KMS-11 (cell line): ENCODE measurements around the gene KRT4.

Experiments
- H2AFZ ChIP-seq: fragments of 200-600 bp; sonication (generic); 2 replicates; pipeline ENCODE4 v1.6.1; 2016; ENCODE audit warnings: antibody characterized with exemption, mixed run types, low read depth
- H3K27ac ChIP-seq: fragments of 200-600 bp; sonication (generic); 2 replicates; pipeline ENCODE4 v1.6.1; 2016; ENCODE audit warnings: mild to moderate bottlenecking, mixed run types
- H3K27me3 ChIP-seq: fragments of 200-600 bp; sonication (generic); 2 replicates; pipeline ENCODE4 v1.6.1; 2017; ENCODE audit warnings: mild to moderate bottlenecking, low read depth, mixed run types, moderate library complexity; ENCODE audit not compliant: insufficient read depth
- H3K36me3 ChIP-seq: fragments of 200-600 bp; sonication (generic); 2 replicates; pipeline ENCODE4 v1.6.1; 2017; ENCODE audit warnings: mild to moderate bottlenecking, mixed run types; ENCODE audit not compliant: insufficient read depth
- H3K4me1 ChIP-seq: fragments of 200-600 bp; sonication (generic); 2 replicates; pipeline ENCODE4 v1.6.1; 2016; ENCODE audit warnings: mild to moderate bottlenecking, low read depth, mixed run types; ENCODE audit not compliant: poor library complexity, severe bottlenecking
- H3K4me2 ChIP-seq: fragments of 200-600 bp; sonication (generic); 2 replicates; pipeline ENCODE4 v1.7.0; 2016; ENCODE audit warnings: mild to moderate bottlenecking, mixed run types
- H3K4me3 ChIP-seq: fragments of 200-600 bp; sonication (generic); IDR thresholded peaks from 2 replicates; pipeline ENCODE4 v1.6.1; 2017; ENCODE audit warnings: low read depth, low read length, mixed read lengths; ENCODE audit not compliant: insufficient read depth
- H3K79me2 ChIP-seq: fragments of 200-600 bp; sonication (generic); 2 replicates; pipeline ENCODE4 v1.6.1; 2016; ENCODE audit warnings: low read depth, mixed run types; ENCODE audit not compliant: insufficient read depth
- H3K9ac ChIP-seq: fragments of 200-600 bp; sonication (generic); 2 replicates; pipeline ENCODE4 v1.6.1; 2016; ENCODE audit warnings: mild to moderate bottlenecking, mixed run types
- H4K20me1 ChIP-seq: fragments of 200-600 bp; sonication (generic); 2 replicates; pipeline ENCODE4 v1.6.1; 2016; ENCODE audit warnings: mild to moderate bottlenecking, mixed run types; ENCODE audit not compliant: insufficient read depth
- TF ChIP-seq, protein P1 (sequence below): fragments of 200-600 bp; sonication (generic); conservative IDR thresholded peaks from 2 replicates; pipeline ENCODE4 v1.6.1; 2017; ENCODE audit warnings: low read depth, mild to moderate bottlenecking, antibody characterized with exemption, low read length, moderate library complexity, mixed read lengths

Gene KRT4

DNA sequence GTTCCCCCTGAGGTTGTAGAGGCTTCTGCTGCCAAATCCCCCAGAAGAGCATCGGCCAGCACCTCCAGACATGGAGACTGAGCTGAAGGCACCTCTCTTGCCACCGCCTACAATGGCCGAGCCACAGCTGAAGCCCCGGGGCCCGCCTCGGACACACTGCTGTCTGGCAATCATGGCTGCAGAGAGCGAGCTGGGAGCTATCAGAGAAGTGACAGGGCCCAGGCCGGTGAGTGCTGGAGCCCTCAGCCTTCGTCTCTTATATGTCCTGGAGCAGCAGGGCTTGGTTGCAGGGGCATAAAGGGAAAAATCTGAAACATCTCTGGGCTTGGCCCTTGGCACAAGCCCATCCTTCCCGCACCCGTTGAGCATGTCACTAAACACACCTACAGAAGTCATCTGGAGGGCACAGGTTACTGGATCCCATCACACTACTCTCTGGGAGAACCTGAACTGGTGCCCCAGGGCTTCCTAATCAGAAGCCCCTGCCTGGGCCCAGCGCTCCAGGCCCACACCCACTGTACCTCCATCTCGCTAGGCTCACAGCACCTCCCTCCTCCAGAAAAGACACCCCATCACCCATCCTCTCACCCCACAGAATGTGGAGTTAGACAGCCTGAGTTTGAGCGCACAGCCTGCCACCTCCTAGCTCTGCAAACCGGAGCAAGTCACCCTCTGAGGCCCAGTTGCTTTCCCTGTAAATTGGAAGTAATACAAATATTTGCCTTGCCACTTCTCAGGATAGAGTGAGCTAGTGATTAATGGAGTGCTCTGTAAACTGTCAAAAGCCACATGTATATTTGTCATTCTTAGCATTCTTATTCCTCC is at the start of gene KRT4:
KRT4 (minus strand) TSS at position 232 of the 825 bp plus-strand sequence; CDS start at position 174, 58 bp downstream.
- peaks cover 47% of the 10 kb centered on the region for H3K27me3 ChIP-seq
- TF ChIP-seq, protein P1, sequence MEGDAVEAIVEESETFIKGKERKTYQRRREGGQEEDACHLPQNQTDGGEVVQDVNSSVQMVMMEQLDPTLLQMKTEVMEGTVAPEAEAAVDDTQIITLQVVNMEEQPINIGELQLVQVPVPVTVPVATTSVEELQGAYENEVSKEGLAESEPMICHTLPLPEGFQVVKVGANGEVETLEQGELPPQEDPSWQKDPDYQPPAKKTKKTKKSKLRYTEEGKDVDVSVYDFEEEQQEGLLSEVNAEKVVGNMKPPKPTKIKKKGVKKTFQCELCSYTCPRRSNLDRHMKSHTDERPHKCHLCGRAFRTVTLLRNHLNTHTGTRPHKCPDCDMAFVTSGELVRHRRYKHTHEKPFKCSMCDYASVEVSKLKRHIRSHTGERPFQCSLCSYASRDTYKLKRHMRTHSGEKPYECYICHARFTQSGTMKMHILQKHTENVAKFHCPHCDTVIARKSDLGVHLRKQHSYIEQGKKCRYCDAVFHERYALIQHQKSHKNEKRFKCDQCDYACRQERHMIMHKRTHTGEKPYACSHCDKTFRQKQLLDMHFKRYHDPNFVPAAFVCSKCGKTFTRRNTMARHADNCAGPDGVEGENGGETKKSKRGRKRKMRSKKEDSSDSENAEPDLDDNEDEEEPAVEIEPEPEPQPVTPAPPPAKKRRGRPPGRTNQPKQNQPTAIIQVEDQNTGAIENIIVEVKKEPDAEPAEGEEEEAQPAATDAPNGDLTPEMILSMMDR, result no peak

DNA sequence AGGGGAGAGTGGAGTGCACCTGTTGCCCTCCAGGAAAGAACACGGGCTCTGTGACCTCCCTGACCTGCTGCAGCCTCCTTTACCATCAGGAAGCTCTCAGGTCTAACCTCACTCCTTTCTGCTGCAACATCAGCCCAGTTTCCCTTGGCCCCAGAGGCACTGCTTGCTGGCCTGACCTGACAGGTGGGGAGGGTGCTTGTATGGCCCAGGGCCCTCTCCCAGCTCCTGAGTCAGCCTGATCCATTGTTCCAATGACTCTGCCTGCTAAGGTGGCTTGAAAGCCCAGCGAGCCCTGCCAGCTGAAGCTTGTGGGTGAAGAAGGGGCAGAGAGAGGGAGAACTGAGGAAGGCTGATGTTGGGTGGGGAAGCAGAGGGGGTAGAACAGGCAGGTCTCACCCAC is 48.1 kb upstream of the KRT4 start:
- Histone ChIP-seq H3K36me3 (no peaks in the 10 kb centered on the region), H3K4me2 (no peak overlapping the region), H3K4me1 (no peaks in the 10 kb centered on the region), H3K79me2 (no peaks in the 10 kb centered on the region), H2AFZ (no peak overlapping the region; the same call in 1 of the 2 replicates), H4K20me1 (no peaks in the 10 kb centered on the region), H3K4me3 (no peak overlapping the region), H3K9ac (no peak overlapping the region), H3K27me3 (peaks cover 11% of the 10 kb centered on the region; the same call in 1 of the 2 replicates), H3K27ac (no peak overlapping the region)
- TF ChIP-seq, protein P1, result no peak

More for the DNA sequence above, at the start of gene KRT4:
- Histone ChIP-seq H3K4me3 (no peak within 1 kb of the TSS), H2AFZ (no peak within 1 kb of the TSS), H3K4me1 (no peaks in the 10 kb centered on the region), H3K36me3 (no peaks in the 10 kb centered on the region), H4K20me1 (no peaks in the 10 kb centered on the region), H3K79me2 (no peaks in the 10 kb centered on the region), H3K4me2 (no peak within 1 kb of the TSS), H3K27ac (no peak within 1 kb of the TSS), H3K9ac (no peak within 1 kb of the TSS)

DNA sequence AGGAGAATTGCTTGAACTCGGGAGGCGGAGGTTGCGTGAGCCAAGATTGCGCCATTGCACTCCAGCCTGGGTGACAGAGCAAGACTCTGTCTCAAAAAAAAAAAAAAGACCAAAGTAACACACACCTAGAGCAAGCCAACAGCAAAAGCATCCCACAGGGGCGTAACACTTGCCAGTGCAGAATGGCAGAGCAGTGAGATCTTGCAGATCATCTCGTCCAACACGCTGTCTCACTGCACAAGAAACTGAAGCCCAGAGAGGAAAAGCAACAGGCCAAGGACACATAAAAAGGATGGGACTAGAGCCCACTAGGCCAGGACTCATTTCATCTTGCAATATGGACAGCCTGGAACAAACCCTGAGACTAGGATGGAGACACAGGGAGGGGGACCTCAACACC is 47.6 kb upstream of the KRT4 start:
- Histone ChIP-seq H3K27me3 (peaks cover 11% of the 10 kb centered on the region; the same call in 1 of the 2 replicates), H3K79me2 (no peaks in the 10 kb centered on the region), H3K36me3 (no peaks in the 10 kb centered on the region), H2AFZ (no peak overlapping the region; the same call in 1 of the 2 replicates), H3K4me2 (no peak overlapping the region), H3K4me3 (no peak overlapping the region), H4K20me1 (no peaks in the 10 kb centered on the region), H3K4me1 (no peaks in the 10 kb centered on the region), H3K27ac (no peak overlapping the region), H3K9ac (no peak overlapping the region)
- TF ChIP-seq, protein P1, result no peak

DNA sequence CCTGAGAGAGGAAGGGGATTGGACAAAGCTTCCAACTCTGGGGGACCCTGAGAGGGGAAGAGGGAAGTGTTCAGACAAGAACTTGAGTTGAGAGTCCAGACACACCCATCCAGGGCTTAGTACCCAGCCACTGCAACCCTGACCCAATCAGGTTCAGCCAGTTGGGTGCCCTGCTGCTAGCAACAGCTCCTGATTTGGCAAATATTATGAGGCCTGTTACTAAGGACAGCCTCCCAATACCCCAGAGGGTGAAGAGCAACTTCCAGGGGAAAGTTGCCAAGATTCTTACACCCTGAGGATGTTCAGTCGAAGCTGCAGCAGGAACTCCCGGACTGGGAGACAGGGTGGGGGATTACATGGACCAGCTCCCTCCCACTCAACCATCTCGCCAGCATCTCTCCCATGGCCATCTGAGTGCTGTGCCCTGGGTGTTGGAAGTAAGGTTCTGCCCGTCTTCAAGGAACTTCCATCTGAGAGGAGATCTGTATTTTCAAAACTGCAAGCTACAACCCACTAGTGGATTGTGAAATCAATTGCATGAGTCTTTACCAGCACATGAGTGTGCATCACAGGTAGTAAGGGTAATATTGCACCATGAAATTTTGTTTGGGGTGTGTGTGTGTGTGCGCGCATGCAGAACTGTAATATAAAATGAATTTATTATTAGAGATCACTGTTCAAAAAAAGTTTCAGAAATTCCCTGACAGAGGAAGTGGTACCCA is 46.3 kb upstream of the KRT4 start:
- no peak overlapping the region for H3K9ac ChIP-seq
- no peak overlapping the region for H3K27ac ChIP-seq
- peaks cover 11% of the 10 kb centered on the region; the same call in 1 of the 2 replicates for H3K27me3 ChIP-seq
- no peaks in the 10 kb centered on the region for H3K4me1 ChIP-seq
- TF ChIP-seq, protein P1, result no peak
- no peaks in the 10 kb centered on the region for H4K20me1 ChIP-seq
- H2AFZ ChIP-seq, result no peak overlapping the region
- no peak overlapping the region for H3K4me2 ChIP-seq
- H3K79me2 ChIP-seq, result no peaks in the 10 kb centered on the region
- no peak overlapping the region for H3K4me3 ChIP-seq
- H3K36me3 ChIP-seq, result no peaks in the 10 kb centered on the region
